Right ventricle myocardium superior (tissue), 1 donor: ENCODE measurements around the gene TUBB6. TPM values are rescaled to one million over a fixed set of nuclear protein-coding genes. Genes with fewer than 3 reads are reported as not detected.
A peak's percentile ranks its signal among the peaks of the same experiment; 100 is the strongest.

Experiments used
- ATAC-seq: fragments of 200-7000 bp; cut with Tn5 transposase; one replicate; pipeline ENCODE4 v1.9.1; 2020; ENCODE audit warnings: mild to moderate bottlenecking; ENCODE audit not compliant: poor library complexity
- DNase-seq: peaks from one replicate; pipeline ENCODE4 v3.0.0-alpha.2; 2020
- intact Hi-C: fragments of 100-400 bp; cut with DNase I; formaldehyde crosslinking; loops from one replicate; pipeline ENCODE4 v1.11.2; 2022
- total RNA-seq: library from RNA; stranded (reverse); fragmentation: NEBNext Ultra II Directional; extraction: Animal tissue kit (Norgen Biotek cat#: 25700); gene quantifications from one replicate; pipeline ENCODE4 v1.2.1, GENCODE V29; 2021
- donor health status: DM: no; HTN: yes; CAD: no; lungs with severe emphysema.

TUBB6 gene
- total RNA-seq, 1 donor from 2014 or later: 94.6 TPM

GRCh38 chr18:12362473-12363174, 54.6 kb downstream of the TUBB6 start:
- peak; percentile 82 for ATAC-seq
- intact Hi-C loops: no loop called here
- no peak for DNase-seq

- peak; percentile 73 for DNase-seq
- intact Hi-C loops: no loop called here
- ATAC-seq: peak; percentile 64
Observed at GRCh38 chr18:12366379-12366778, 58.3 kb downstream of the TUBB6 start.

- ATAC-seq: no peak
- intact Hi-C loops: no loop called here
- DNase-seq: no peak
Observed at GRCh38 chr18:12366784-12367183, 58.7 kb downstream of the TUBB6 start.

- ATAC-seq: no peak
- no peak for DNase-seq
- intact Hi-C loops: no loop called here
Observed at GRCh38 chr18:12369211-12369610, 61.2 kb downstream of the TUBB6 start.

- ATAC-seq (no peak), DNase-seq (no peak)
- intact Hi-C loops: loop anchor here (10.0 kb wide), 1 partner anchor 57 kb away; no protein-coding TSS in a partner anchor
Observed at GRCh38 chr18:12371590-12371989, 63.5 kb downstream of the TUBB6 start.

- no peak for ATAC-seq
- no peak for DNase-seq
- intact Hi-C loops: loop anchor here (10.0 kb wide), 1 partner anchor 58 kb away; no protein-coding TSS in a partner anchor
Observed at GRCh38 chr18:12372406-12372805, 64.4 kb downstream of the TUBB6 start.

- ATAC-seq: peak; percentile 5
- no peak for DNase-seq
- intact Hi-C loops: loop anchor here (10.0 kb wide), 1 partner anchor 58 kb away; no protein-coding TSS in a partner anchor
Observed at GRCh38 chr18:12373116-12373770, 65.2 kb downstream of the TUBB6 start.

GRCh38 chr18:12373771-12374116, 65.7 kb downstream of the TUBB6 start:
- intact Hi-C loops: loop anchor here (10.0 kb wide), 1 partner anchor 59 kb away; no protein-coding TSS in a partner anchor
- no peak for ATAC-seq

GRCh38 chr18:12374401-12374800, 66.4 kb downstream of the TUBB6 start:
- ATAC-seq (no peak), DNase-seq (no peak)
- intact Hi-C loops: loop anchor here (10.0 kb wide), 1 partner anchor 60 kb away; no protein-coding TSS in a partner anchor

More at GRCh38 chr18:12373771-12374116, 65.7 kb downstream of the TUBB6 start:
- DNase-seq: no peak

Other genes with a start within 250 kb of the TUBB6 start
- not detected for gene ANKRD62, start 214.4 kb upstream of the TUBB6 start, total RNA-seq
- 0.91 TPM for gene CIDEA, start 53.9 kb upstream of the TUBB6 start, total RNA-seq
- 145 TPM for gene AFG3L2, start 69.0 kb downstream of the TUBB6 start, total RNA-seq
- gene PRELID3A, start 99.7 kb downstream of the TUBB6 start, total RNA-seq: 1.2 TPM